UCSD-AML1 (cell line): ENCODE data around the gene GNAO1.

Source experiments
- DNase-seq: peaks from one replicate; lab custom pipeline; 2025; ENCODE audit not compliant: unreplicated experiment; lab: John Stamatoyannopoulos, UW

The GNAO1 gene

DNA sequence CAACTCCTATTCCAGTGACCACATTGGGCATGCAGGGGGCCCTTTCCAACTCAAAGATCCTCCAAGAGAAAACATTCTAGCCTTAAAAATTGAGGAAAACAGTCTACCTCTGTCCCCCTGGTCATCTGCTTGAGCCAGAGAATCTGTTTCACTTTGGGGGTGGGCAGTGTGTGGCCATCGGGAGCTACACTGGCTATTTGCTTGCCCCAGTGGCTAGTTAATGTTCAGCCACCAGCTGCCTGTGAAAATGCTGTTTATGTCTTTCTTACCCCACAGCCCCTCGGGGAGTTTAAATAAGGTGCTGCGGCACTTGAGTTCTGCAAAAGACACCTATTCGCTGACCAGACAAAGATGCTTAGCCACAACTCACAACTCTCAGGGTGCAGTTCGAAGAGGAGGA is 43.4 kb downstream of the GNAO1 start:
- DNase-seq = no peak

DNA sequence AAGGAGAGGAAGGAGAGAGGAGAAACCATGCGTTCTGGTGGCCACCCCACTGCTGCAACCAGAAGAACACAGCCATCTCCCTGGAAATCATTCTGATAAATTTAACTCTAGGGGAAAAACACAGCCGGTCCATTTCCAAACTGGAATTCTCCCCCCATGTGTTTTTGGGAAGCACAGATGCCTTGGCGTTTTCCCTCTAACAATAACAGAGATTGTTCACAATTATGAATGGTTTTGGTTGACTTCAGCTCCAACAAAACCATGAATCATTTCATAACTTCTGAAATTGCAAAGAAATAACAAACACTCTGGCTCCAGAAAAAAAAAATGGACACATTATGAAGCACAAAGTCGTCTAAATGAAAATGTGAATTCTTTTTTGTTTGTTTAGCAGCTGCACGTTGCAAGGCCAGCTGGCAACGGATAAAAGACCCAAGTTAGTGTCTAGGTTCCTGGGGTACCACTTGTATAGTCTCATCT is 46.2 kb downstream of the GNAO1 start:
- no peak for DNase-seq

DNA sequence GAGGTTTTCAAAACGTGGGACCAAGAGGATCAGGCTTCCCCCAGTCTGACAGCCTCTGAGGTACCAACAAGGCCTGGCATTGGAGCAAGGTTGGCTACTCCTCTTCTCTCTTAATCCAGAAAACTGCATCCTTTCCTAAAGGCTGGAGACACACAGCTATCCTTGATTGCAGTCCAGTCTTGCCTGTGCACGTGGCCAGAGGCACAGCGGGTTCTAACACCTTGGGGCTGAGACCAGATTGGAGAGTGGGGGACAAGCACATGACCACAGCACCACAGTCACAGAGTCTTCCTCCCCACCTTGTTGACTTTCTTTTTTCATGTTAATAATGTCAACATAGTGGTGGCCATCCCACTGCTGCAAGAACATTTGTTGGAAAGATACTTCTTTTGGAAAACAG is 46.9 kb downstream of the GNAO1 start:
- DNase-seq = no peak

DNA sequence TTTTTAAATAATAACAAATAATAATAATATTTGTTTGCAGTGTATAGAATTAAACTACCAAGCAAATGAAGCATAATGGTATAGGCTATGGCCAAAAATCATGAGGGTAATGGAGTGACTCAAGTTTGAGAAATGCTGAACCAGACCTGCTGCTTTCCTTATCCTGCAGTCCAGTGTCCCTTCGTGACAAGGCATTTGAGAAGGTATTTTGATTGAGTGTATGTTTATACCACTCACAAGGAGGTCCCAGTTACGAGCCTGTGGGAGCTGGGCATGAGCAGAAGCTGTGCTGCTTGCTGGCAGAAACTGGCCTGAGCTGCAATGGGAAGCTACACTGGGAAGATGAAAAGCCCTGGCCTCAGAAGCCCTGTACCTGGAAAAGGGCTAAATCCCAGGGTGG is 50.3 kb downstream of the GNAO1 start:
- no peak for DNase-seq

DNA sequence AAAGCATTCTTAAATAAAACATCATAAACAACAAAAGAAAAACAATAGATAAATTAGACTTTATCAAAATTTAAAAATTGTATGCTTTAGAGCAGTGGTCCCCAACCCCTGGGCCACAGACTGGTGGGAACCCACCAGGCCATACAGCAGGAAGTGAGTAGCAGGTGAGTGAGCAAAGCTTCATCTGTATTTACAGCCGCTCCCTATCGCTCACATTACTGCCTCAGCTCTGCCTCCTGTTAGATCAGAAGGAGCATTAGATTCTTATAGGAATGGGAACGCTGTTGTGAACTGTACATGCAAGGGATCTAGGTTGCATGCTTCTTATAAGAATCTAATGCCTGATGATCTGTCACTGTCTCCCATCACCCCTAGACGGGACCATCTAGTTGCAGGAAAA is 51.5 kb downstream of the GNAO1 start:
- no peak for DNase-seq

DNA sequence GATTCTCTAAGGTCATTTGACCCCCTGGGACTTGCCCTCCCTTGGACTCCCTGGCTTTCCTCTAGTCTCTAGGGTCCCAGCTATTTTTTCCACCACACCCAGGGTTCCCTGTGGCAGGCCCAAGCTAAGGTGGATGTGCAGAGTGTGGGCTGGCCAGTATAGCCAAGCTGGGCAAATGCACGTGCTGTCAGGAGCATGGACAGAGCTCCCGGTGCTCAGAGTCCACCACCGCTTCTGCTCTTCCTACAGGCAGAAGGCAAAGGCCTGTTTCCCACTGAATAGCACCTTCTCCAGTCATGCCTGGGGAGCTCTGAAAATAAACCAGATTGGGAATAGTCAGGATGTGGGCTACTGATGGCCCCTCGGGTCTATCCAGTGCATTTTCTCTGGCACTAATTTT is 53.3 kb downstream of the GNAO1 start:
- DNase-seq = no peak

DNA sequence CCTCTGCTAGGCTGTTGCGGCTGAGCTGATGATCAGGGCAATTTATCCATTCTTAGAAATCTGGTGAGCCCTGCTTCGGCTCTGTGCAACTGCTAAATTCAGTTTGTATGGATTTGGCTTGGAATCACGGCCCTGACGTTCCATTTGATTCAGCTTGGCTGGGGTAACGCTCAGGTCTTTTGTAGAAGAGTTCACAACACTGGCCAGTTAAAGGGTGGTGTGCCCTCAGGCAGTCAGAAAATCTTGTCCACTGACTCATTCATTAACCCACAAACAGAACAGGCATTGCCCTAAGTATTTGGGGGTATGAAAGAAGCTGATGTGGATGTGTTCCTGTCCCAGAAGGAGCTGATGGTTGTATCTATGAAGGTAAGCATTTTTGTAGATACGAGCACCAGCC is 53.9 kb downstream of the GNAO1 start:
- no peak for DNase-seq

DNA sequence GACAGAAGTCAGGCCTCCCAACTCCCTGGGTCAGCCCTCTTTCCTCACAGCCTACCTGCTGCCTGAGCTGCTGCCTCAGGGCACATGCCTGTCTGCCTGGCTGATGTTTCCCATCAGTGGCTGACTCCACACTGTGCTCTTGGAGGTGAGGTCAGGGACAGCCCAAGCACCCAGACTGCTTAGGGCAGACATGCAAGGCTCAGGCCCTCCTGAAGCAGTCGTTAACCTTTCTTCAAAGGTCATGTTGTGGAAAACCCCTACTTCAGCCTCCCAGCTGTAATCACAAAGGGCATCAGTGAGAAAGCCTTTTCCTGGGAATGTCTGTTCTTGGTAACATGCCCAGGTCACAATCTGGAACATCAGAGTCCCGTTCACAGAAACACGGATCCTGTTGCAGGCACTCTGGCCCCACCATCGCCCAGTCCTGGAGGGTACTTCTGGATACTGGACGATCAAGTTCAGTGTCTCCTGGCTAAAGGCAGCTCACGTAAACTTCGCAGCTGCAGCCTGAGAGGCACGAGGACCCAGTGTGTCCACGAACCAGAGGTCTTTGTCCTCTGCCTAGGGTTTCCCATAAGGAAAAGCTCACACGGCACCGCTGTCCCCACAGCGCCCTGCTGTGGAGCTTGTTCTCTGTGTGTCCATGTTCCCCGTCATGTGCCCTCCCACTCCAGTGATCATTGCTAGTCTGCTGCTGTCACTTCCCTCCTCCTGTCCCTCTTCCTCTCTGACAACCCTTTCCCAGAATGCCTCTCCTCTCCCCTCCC is 54.9 kb downstream of the GNAO1 start:
- DNase-seq = no peak

DNA sequence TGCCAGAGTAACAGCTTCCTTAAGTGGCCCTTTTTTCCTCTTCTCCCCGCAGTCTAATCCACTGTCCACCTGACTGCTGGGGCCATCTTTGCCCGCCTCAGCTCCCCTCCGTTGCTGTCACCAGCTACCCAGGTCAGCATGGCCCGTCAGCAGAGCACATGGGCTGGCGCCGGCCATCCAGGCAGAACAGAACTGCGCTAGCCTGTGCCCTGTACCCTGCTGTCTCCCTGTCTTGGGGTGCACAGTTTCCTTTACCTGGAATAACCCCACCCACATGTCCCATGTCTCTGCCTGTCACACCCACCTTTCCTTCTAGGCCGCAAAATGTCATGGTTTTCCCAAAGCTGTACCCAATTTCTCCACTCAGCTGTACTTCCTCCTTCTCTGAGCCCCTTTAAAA is 55.7 kb downstream of the GNAO1 start:
- DNase-seq = no peak

DNA sequence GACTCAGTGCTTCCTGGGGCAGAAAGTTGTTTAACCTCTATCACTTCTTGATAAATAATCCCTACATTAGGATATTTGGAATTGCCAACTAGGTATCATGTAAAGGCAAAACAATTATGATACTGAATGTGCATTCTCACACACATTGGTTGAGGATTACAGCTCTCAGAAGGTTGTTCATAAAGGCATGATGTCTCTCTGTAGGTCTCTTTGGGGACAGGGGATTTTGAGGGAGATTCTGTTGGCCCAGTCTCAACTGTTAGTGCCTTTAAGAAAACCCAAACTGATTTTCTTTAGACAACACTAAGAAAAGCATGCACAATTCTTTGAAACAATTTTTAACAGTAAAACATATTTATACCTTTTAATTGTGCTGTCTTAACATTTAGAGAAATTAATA is 56.5 kb downstream of the GNAO1 start:
- no peak for DNase-seq

DNA sequence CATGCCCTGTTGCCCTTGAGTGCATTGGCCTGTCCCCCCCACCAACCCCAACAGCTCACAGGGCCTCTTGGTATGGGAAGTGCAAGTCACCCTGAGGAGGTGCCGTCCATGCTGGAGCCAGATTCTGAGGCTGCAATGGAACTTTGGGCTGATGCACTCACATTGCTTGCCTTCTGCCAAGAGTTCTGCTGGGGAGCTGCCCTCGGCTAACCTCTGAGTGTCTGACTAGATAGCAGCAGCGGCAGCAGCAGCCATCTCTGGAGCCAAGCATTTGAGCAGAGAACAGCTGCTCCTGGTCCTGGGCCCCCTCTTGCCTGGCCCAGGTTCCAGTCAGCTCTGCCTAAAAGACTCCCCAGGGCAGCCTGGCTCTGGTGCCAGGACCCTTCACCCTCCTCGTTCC is 61.5 kb downstream of the GNAO1 start:
- no peak for DNase-seq

DNA sequence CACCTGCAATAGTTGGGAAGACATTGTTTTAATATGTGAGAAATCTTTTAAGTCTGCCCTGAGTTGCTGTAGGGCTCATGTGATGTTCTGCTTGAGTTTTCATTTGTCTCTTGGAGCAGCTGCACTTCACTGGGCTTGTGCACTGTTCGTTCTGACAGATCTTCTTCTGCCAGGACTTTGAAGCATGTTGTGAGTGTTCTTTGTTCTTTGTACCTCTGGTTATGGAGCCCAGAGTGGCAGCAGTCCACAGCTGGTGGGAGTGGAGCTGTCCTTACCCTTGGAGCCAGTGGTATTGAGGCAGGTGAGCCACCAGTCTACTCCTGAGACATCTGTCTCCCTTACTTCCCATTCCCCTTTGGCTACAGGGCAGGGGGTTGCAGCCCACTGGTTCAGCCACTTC is 64.6 kb downstream of the GNAO1 start:
- no peak for DNase-seq

DNA sequence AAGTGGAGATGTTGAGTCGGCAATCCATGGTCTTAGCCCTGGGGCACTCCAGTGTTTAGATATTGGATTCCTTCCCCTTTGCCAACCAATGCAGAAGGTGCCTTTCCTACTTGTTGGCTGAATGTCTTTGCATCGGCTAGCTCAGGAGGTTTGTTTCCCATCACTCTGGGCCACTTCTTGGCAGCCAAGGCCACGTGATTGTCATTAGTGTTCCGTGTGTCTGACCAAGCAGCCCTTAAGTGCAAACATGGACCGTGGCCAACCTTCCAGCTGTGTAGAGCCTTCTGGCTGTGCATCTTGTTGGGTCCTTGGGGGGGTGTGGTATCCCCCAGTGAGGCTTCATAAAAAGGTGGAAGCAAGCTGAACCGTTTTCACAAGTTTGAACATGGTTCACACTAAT is 66.0 kb downstream of the GNAO1 start:
- DNase-seq = no peak

DNA sequence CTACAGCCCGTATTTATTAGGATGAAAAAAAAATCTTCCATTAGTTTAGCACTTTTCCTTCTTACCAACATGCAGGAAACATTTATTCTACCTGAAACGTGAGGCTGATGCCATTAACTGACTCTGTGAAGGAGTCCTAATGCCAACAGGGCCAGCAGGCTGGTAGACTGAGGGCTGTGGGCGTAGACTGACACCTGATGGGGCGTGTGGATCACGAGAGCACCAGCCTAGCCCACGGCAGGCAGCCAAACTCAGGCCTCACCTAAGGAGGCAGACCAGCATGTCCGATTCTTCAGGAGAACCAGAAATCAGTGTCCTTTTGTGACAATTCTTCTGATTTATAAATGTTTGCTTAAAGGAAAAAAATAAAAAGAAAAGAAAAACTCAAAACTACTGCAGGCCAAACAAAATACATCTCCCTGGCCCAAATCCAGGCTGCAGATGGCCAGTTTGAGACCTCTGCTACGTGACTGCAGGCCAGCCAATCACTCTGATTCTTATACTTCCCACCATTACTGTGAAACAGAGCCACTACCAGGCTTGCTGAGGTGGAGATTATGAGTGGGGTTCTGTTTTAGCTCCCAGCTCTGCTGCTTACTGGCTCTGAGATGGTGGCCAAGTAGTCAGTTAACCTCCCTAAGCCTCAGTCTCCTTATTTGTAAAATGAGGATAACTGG is 66.5 kb downstream of the GNAO1 start:
- no peak for DNase-seq

DNA sequence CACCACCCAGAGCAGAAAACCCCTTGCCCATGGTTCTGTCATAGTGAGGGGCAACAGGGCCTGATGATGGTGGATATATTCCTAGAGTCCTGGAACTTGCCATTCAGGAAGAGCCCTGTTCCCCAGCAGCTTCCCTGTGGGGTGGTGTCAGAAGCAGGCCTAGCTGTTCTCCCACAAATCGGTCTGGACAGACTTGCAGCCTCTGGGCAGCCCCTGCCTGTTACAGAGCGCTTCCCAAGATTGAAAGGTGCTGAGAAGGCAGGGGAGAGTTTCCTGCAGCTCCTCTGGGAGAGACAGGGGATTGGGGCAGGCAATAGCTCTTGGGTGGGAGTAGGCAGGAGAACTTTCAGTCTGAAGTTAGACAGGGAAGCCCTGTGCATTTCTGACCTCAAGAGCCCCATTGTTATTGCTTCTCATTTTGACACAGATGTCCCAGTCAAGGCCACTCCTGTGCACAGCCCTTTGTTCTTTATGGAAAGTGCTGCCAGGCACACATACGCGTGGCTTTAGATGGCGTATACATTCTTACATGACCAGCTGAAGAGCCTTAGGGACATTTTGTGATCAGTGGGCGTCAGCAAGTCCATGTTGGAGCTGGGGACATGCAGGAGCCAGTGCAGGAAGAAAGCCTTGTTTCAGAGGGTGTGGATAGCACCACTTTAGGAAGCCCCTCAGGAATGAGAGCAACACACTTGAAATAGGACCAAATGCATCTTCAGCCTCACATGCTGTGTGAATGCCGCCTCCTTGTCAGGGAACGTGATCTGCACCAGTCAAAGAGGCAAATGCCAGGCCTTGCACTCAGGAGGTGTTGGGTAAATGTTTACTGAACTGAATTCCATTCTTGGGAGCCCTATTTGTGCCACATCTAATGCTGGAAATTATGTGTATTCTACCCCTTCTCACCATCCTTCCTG is 67.5 kb downstream of the GNAO1 start:
- DNase-seq = no peak

DNA sequence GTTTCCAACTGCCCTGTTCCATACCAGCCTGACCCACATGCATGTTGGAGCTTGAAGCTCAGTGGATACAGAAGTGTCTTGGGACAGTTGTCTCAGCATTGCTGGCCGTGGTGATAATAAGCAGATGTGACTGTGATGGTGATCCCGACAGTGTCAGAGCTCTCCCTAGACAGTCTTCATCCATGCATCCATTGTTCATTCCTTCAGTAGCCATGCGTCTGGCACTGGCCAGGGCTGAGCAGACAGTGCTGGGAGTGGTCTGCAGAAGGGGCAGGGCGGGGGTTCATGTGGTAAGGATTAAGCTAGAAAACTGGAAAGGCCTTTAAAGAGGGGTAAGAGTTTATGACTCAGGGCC is 68.1 kb downstream of the GNAO1 start:
- no peak for DNase-seq

DNA sequence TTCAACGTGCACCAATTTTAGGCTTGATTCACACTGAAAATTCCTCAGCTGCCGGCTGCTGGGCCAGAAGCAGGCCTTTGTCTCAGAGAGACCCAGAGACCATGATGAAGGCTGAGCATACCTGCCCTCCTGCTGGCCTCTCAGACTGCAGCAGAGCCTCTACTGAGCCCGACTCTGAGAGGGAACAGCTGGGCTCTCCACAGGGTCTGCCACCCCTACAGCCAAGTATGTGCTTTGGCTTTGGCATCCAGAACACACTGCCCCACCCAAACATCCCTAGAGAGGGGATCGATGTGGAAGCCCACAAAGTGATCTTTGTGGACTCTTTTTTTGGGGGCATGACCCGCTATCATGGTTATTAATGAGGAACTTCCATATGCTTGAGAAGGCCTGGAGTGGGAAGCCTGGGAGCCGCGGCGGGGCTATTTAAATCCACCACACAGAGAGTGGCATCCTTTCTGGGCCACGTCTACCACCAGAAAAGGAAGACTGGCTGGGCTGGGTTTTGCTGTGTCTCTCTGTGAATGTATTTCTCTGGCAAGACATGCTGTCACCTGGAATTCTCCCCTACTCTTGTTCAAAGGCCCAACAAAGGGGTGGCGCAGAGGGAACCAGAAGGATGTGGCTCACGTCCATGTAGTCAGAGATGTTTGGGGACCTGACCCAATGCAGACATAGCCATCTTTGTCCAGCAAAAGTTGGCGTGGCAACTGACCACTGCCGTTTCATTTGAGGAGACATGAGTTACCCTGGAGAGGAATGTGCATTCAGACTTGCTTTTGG is 69.3 kb downstream of the GNAO1 start:
- no peak for DNase-seq

DNA sequence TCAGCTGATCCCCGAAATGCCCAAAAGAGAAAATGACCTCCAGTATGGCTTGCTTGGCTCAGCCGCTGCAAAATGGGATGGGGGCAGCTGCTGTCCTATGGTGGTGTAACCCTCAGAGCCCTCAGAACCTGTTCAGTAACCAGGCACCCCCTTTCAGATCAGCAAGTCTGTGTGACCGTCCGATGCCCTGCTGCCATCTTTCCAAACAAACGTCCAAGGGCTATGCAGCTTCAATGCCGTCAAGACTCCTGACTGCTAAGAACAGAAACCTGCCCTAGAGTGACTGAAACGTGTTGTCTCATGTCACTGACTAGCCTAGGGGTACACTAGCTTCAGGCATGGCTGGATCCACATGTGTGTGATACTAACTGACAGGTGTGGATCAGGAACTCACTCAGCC is 70.4 kb downstream of the GNAO1 start:
- DNase-seq = no peak

DNA sequence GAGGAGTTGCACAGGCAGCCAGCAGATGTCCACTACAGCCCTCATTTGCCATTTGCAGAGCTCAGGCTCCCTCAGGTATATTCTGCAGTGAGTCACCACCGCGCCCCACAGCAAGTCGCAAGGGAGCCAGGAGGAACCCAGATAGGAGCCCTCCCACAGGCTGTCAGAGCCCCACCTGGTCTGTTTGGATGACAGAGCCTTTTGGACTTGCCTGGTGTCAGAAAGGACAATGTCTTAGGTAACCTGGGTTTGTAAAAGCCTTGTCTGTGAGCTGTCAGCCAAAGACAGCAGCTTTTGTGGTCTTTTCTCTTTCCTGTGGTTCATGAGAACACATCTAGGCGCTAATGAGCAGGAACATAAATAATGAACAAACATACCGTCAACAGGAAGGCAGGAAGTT is 70.9 kb downstream of the GNAO1 start:
- no peak for DNase-seq

DNA sequence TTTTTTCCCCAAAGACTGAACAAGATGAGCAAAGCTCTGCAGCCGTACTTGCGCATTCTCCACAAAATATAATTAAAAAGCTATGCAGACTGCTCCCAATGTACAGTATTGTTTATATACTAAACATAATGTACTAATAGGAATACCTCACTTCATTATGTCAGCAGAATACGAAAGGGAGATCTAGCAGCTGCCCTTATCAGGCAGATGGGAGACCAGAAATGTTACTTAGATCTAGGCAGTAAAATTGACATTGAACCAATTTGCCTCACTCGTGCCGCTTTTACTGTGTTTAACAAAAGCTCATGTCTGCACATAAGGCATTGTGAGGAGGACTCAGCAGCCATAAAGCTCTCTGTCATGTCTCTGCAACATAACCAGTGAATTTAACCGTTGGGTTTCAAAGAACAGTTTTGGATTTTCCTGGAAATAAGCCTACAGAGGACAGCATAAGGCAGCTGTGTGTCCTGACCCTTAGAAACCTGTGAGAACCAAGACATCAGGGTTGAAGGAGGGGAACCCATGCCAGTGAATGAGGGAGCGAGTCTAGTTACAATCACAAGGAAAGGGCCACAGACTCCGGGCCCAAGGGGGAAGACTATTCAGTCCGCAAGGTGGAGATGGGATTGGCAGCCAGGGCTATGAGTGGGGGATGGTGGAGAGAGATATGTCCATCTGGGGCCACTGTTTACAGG is 71.4 kb downstream of the GNAO1 start:
- no peak for DNase-seq
